ENCODE results near the gene MTCL1.

Gene MTCL1

DNA sequence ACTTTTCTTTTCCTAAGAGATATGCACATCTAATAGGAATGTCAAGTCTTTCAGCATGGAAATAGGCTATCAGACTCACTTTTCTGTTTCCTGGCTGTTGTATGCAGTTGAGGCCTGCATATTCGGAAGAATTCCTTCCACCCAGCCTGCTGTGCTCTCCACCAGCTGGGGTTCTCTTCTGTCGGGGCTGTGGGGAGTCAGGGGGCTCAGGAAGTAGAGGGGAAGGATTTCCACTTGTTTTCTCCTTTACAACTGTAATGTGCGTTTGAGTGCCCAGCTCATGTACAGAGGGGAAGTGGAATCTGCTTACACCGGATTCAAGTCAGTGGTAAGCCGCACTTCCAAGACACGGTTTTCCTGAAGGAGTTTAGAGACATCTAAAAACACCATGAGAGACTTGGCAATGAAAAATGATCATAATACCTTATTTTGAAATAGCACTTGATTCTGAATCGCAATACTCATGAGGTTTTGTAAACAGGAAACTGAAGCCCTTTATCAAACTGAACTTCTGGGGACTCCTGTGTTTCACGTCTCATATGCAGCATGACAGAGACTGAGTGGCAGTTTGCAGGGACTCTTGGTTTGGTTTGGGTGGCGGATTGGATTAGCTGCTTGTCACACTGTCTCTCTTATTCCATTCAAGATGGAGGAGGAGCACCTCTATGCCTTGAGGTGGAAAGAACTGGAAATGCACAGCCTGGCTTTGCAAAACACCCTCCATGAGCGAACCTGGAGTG lies 90.4 kb downstream of the MTCL1 start:
- DNase-seq, result no peak

DNA sequence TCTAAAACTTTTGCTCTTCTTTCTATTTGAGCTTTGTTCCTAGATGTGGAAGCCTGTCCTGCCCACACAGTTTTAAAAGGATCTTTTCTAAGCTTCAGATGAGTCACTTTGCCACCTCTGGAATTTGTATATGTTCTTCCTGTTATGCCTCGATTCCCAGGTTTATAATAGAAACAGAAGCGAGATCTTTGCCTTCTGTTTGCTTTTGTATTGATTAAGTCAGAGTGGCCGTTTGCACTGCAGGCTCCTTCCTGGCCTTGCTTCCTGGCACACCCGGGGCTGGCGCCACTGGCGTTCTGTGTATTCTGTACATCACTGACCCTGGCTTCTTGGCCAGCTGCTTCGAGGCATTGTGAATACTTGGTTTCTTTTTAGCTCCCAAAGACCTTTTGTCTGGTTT lies 91.8 kb downstream of the MTCL1 start:
- DNase-seq, result no peak

DNA sequence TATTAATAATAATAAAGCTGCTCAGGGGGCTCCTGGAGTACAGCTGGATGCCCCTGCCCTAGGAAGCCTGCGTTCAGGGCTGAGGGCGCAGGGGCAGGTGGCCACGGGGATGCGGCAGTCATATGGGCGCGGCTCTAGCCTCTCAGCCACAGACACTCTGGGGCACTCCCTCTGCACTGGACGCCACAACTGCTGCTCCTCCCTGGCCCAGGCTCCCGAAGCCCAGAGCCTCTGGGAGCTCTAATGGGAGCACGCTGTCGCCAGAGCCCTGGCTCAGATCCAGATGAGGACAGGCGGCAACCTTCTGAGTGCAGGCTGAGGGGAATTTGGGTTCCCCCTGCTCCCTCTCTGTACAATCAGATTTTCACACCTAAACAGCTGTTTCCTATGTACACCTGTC lies 93.6 kb downstream of the MTCL1 start:
- DNase-seq, result no peak

DNA sequence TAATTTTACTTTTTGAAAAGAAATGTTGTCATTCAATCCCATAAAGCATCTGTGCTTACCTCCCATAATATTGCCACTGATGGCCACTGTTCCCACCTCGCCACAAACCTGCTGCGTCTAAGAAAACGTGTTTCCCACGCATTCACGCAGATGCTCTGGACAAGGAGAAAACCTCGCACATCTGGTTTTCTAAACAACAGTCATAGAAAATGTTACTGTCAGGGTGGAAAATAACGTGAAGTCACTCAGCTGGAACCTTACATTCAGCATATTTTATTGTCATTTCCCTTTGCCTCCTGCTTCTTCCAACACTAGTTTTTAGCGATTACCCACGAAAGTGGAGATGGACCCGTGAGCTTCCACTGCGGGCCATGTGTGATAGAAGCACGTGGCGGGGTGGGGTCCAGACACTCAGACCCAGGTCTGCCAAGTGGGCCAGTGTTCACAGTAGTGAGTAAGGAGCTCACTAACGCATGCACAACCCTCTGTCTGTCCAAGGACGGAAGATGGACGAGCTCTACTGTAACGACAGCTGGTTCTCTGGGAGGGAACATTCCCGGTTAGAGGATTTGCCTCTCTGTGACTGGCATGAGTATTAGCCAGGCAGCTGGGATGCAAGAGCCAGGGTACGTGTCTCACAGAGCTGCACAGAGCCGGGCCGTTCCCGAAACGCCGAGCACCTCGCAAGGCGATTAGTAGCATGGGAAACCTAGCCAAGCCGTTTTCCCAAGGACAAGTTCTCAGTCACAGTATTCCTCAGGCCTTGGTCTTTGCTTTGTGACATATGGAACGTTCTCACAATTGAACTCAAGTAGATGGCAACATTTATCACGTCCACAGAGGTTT lies 94.5 kb downstream of the MTCL1 start:
- no peak for DNase-seq

DNA sequence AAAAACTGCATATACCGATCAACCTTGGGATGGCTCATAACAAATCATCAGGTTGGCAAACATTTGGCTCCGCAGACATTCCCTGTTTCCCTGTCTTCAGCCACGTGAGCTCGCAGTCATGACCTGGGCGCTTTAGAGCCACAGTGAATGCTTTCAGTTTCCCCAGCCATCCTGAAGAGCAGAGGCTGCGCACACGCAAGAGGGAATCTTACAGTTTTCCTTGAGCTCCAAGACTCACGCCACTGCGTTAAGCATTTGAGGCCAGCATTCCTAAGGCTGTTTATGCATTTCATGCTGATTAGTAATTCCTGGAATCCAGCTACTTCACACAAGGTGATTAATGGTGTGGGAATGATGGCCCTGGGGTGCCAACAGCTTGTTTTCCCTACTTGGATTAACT lies 95.1 kb downstream of the MTCL1 start:
- no peak for DNase-seq

DNA sequence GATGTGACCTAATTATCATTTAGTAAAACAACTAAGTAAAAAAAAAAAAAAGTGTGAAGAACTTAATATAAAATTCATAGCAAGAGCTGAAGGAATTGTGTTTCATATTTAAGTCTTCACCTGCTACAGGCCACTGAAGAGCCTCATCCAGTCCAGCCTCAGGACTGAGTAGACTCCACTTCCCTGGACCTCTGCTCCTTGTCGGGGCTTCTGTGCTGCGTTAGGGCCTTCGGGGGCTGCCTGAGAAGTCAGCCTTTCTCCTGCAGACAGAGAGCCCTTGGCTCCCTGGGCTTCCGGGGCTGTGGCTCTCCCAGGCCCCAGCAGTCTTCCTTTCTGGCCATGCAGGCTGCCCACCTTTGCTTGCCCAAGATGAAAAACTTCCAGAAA lies 95.5 kb downstream of the MTCL1 start:
- no peak for DNase-seq

DNA sequence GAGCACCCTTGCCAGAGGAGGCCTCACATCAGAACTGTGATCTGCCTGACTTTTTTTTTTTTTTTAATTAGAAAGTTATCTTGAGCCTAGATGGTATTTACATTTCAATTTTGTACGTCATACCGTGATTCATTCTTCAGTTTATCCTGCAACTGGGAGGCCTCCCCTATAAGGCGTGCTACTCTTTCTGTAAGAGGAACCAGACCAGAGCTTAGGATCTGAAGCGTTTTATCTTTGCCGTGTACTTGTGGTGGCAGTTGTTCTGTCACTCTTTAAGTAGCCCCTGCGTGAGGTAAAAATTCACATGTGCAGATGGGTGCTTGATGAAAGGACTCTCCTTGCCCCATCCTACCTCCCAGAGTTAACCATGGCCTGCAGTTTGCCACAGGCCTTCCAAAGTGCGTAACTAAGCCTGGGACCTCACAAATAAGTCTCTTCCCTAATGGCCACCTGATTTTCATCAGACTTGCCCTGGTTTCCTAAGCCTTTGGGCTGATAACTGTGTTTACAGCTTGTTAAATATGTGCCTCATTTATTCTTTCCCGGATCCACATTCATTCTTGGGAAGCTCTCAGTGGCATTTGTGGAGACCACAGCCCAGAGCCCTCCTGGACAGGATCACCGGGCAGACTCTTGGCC lies 96.0 kb downstream of the MTCL1 start:
- no peak for DNase-seq

DNA sequence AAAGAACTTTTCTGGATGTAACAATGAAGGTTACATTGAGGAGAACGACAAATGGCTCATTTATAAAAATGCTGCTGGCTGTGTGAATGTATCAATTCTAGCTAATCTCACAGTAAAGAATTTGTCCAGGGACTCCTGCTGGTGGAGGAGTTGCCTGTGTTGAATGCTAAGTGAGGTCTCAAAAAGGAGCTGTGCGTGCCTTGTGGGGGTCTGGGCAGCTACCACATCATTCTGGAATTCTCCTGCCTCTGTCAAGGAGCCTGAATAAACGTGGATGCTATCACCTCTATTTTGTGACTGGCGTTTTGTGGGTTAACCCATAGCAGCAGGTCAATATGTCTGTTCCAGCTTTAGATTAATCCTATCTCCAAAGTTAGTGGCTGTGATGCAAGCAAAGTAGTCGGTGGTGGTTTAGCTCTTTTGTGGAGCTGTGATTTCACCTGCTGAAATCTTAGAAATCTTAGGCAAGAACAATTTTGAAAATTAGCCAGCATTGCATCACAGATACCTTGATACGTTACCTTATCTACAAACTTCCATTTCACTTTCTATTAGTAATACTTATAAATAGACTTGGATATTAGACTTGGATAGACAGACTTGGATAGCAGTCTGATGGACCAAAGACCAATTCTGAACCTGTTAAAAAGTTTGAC lies 96.8 kb downstream of the MTCL1 start:
- no peak for DNase-seq

DNA sequence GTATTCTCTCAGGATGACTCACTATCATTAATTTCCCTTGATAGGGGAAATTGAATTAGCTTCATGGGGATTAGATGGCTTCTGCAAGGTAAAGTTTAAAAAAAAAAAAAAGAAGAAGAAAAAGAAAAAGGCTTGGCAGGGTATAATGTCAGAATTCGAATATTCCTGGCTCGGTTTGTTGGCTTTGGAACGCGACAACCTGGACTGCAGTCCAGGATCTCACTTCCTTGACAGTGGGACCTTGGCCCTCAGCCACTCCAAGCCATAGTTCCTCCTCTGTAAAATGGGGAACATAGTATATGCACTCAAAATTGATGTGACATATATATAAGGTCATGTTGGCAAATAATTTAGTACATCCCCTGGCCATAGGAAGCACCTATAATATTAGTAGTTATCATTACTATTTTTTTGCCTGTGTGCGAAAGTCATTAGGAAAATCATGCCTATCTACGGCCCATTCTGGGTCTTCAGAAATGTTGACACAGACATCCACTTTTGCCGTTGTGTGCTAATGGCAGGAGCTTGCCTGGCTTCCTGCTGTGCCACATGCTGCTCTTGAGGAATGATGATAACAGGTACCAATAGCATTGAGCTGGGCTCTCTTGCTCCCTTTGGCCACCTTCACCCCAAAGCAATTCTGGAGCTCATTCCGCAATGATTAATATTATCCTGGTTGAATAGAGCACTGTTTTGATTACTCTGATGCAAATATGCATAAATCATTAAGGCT lies 97.9 kb downstream of the MTCL1 start:
- no peak for DNase-seq

DNA sequence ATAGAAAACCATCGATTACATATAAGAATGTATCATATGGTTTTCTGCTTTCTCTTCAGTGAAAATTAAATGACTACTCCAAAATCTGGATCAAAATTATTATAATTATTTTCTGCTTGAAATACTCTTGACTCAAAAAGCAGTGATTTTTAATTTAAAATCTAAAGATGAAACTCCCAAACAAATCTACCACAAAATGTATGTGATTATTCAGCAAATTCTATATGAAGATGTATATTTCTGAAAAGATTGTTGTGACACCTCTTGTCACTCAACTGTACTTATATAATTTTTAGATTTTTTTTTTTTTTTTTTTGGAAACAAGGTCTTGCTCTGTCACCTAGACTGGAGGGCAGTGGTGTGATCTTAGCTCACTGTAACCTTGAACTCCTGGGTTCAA lies 98.6 kb downstream of the MTCL1 start:
- DNase-seq, result no peak

DNA sequence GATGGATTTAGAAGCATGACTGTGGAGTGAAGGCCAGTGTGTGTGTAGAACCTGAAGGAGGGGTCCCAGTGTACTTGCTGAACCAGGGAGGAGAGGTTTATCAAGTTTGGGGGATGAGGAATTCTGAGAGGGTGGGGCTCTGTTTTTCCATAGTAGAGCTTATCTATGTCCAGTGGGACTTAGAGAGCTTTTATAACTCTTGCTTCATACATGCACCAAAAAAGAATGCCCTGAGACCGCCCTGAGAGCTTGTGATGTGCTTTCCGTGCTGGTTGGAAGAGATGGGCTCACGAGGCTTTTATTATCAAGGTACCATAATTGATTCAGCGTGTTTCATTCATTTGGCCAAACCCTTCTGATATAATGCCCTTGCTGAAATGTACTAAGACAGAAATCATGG lies 100.2 kb downstream of the MTCL1 start:
- DNase-seq, result no peak

DNA sequence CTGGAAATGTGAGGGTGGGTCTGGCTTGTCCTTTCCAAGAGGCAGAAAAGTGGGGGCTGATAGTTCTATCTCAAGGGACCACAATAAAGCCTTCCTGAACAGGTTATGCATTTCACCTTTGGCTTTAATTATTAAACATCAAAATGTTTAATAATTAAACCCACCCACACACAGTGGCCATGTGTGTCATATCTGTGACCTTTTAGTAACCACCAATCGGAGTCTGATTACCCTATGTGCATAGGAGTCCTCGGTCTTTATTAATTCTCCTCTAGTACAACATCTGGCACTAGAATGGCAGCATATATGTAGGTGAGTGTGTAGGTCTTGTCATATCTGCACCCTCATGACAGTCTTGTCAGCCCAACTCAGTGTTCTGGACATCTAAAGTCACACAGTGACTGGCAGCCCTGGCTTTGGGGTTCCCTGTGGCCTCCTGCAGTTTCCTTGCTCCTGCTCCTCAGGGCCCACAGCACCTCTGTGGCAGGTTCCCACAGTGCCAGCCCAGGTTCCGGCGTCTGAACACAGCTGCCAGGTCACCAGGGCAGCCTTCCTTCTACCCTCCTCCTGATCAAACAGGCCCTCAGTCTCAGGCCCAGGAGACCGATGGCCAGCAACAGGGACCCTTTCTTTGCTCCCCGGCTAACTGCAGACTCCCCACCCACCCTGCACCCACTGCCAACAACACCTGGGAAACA lies 100.9 kb downstream of the MTCL1 start:
- no peak for DNase-seq

DNA sequence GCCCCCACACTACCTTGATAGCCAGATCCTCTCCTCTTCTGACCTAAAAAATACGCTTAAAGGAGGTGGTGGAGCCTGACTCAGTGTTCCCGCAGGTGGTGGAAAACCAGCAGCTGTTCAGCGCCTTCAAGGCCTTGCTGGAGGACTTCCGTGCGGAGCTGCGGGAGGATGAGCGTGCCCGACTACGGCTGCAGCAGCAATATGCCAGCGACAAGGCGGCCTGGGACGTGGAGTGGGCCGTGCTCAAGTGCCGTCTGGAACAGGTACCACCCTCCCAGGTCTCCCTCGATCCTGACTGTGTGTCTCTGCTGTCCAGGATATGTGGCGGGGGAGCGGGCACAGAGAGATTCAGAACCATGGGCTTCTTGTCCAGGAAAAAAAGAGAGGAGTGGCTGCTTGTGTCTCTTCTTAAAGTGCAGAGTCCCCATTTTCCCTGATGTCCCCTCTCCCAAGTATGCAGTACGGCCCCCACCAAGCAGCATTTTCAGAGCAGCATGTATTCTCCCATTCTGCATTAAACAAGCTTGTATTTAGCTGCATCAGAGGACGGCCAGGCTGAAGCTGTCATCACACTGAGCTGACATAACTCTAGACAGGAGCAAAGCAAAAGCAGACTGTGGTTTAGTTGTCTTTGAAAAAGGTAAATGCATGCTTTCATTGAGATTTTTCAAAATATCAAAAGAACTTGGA lies 101.6 kb downstream of the MTCL1 start:
- DNase-seq, result no peak

DNA sequence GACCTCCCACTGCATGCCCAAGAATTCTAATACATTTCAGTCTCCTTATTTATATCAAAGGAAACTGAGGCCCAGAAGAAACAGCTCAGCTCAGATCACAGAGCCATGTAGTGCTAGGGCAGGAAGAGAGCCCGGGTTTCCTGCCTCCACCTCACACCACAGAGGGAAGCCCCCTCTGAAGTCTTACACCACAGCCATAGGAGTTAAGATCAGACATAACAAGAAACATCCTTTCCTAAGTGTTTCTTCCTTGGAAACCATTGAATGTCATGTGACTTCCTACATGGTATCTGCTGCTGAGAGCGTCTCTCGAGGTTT lies 102.1 kb downstream of the MTCL1 start:
- no peak for DNase-seq

DNA sequence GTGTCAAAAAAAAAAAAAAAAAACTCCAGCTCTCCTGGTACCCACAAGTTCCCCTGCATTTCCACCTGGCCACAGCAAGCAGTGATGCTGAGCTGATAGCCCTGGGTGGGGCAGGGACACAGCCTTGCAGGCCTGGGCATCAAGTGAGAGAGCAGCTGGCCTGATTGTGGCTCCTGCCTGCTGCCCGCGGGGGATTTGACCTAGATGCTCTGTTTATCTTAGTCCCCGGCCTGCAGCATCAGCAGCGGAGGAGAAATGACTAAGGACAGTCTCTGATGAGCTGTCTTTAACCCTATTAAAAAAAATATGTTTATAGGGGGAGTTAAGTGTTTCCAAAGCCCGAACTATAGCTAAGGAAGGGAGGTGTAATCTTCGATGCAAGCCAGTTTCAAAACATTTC lies 102.6 kb downstream of the MTCL1 start:
- DNase-seq, result no peak

DNA sequence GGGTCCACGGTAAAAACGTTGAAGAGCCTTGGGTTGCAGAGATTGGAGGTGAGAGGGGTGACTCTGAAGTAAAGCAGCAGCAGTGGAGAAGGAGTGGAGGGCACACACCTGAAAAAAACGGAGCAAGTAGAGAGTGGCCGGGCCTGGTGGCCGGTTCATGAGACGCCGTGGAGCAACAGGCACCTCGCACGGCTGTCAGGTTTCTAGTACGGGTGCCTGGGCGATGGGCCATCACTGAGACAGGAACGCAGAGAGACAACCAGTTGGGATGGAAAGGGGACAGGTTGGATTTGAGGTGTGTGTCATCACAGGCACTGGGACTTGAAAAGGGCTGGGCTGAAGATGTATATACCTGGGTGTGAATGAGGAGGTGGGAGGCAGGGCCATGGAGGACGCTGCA lies 104.2 kb downstream of the MTCL1 start:
- DNase-seq, result no peak

DNA sequence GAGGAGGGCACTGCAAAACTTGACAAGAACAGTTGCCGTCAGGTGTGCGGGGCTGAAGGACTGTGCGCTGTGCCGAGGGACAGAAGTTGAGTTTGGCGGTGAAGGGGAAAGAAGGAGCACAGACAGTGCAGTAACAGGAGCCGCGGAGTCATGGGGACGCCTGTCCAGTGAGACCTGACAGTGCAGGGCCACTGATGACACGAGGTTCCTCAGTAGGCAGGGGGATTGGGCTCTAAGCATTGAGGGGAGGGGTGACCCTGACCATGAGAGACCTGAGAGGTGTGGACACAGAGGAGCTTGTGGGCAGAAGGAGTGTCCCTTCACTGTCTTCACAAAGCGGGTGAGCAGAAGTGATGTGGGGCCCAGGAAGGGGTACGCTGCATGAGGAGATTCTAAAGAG lies 104.8 kb downstream of the MTCL1 start:
- no peak for DNase-seq

DNA sequence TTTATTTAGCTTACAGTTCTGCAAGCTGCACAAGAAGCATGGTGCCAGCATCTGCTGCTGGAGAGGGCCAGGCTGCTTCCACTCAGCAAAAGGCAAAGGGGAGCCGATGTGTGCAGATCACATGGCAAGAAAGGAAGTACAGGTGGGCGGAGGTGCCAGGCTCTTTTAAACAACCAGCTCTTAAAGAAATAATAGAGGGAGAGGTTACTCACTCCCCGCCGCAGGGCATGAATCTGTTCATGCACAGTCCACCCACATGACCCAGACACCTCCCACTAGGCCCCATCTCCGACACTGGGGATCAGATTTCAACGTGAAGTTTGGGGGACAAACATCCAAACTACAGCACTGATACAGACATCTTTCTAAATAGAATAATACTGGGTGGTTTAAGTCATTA lies 105.8 kb downstream of the MTCL1 start:
- no peak for DNase-seq

DNA sequence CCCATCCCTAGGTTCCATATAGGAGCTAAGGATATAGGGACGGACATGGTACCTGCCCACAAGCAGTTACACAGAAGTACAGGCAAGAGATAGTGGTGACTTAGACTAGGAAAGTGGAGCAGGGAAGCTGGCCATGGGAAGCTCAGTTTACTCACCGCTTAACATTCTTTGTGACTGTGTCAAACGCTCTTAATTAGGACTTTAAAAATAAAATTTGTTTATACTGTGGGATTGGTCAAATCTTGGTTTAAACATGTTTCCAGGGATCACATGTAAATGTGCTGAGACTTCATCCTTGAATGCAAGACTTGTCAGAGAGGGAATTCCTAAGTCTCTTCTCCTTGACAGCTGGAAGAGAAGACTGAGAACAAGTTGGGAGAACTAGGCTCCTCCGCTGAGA lies 107.3 kb downstream of the MTCL1 start:
- DNase-seq, result no peak

DNA sequence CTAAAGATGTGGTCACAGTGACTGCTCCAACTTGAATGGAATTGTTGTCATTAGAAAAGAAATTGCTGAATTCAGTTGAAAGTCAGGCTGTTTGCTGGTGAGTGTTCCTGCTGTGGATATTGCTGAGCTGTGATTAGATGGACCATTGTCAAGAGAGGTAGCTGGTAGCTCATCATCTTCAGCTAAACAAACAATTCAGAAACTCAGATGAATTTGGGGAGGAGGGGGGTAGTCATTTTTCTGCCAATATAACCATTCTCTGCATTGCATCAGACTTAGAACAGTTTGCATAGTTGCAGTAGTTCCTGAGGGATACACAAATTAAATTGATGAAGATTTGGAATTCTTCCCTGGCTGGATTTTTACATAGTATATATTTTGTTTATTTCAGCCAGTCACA lies 108.3 kb downstream of the MTCL1 start:
- DNase-seq, result no peak

DNA sequence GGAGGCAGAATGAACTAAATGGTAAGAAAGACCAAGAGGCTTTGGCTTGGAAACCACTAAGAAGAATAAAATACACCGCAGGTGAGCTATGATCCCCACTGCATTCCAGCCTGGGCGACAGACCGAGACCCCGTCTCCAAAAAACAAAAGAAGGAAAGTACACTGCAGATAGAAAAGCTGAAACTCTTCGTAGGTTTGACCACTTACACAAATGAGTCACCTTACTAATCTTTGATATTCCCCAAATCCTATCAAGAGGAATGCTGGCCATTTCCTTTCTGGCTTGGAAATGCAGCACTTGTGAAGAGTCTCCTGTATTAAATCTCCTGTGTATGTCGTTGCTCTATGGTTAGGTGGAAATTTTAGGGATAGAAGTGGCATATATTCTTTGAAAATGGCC lies 108.8 kb downstream of the MTCL1 start:
- no peak for DNase-seq

DNA sequence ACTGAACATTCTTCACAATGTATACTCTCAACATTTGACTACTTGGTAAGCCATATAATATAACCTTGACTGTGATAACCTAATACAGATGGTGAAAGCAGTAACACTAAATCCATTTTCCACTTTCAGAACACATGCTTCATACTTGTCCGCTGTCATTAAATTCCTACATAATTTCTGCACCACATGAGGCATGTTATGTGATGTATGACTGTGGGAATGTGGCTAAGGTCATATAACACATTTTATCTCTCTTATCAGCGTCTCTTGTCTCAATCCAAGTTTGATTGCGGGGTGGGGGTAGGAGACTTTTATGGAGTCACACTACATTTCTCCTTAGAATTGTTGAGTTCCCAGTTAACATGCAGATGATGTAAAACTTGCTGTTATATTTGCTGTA lies 110.9 kb downstream of the MTCL1 start:
- no peak for DNase-seq
